Osteoblast (primary cell): ENCODE measurements around the gene LRP5. TPM values are rescaled to one million over a fixed set of nuclear protein-coding genes. Genes with fewer than 3 reads are reported as not detected.

ENCODE experiments used
- DNase-seq: peaks from one replicate; pipeline ENCODE4 v3.0.0; 2011; ENCODE audit warnings: low spot score, mixed read lengths; ENCODE audit not compliant: insufficient read length; ENCODE audit errors: missing footprints
- H2AFZ ChIP-seq: 2 replicates; pipeline ENCODE4 v1.6.0; 2011; ENCODE audit warnings: mild to moderate bottlenecking, low read length
- H3K27ac ChIP-seq: 2 replicates; pipeline ENCODE4 v1.5.1; 2011; ENCODE audit warnings: mild to moderate bottlenecking, low read depth, low read length, moderate library complexity
- H3K27me3 ChIP-seq: 2 replicates; pipeline ENCODE4 v1.6.0; 2012; ENCODE audit warnings: mild to moderate bottlenecking, control low read depth, inconsistent platforms, low read length, moderate library complexity; ENCODE audit not compliant: insufficient read depth
- H3K36me3 ChIP-seq: 2 replicates; pipeline ENCODE4 v1.5.1; 2011; ENCODE audit warnings: mild to moderate bottlenecking, low read length, control low read depth, moderate library complexity; ENCODE audit not compliant: insufficient read depth
- H3K4me1 ChIP-seq: 2 replicates; pipeline ENCODE4 v1.5.1; 2011; ENCODE audit warnings: mild to moderate bottlenecking, low read length, control low read depth, moderate library complexity; ENCODE audit not compliant: insufficient read depth
- H3K4me2 ChIP-seq: 2 replicates; pipeline ENCODE4 v1.6.0; 2011; ENCODE audit warnings: mild to moderate bottlenecking, low read length; ENCODE audit not compliant: insufficient read depth
- H3K4me3 ChIP-seq: fragments of 200-600 bp; sonication (generic); 3 replicates; pipeline ENCODE4 v1.5.1; 2012; ENCODE audit warnings: mild to moderate bottlenecking, low read length, inconsistent platforms; ENCODE audit not compliant: insufficient read depth
- H3K79me2 ChIP-seq: 2 replicates; pipeline ENCODE4 v1.6.0; 2012; ENCODE audit warnings: mild to moderate bottlenecking, low read length, control low read depth, inconsistent platforms; ENCODE audit not compliant: insufficient read depth
- H3K9me3 ChIP-seq: 2 replicates; pipeline ENCODE4 v1.5.1; 2011; ENCODE audit warnings: low read depth, low read length, control low read depth
- H4K20me1 ChIP-seq: 2 replicates; pipeline ENCODE4 v1.6.0; 2012; ENCODE audit warnings: mild to moderate bottlenecking, low read length, control low read depth; ENCODE audit not compliant: insufficient read depth
- CTCF ChIP-seq: IDR thresholded peaks from 2 replicates; pipeline ENCODE4 v1.5.1; 2011; ENCODE audit warnings: mild to moderate bottlenecking, low read depth, low read length, moderate library complexity; ENCODE audit errors: extremely low read depth
- total RNA-seq: library from RNA; depleted of rRNA; stranded (reverse); fragments of >200 nt; gene quantifications from 2 replicates; pipeline ENCODE4 v1.2.3, GENCODE V29; 2012

The LRP5 gene
- total RNA-seq, 1 donor: 16.3 TPM

GRCh38 chr11:68303982-68304780 lies 8.2 kb upstream of the LRP5 start:
- no peak overlapping the region for H3K27ac ChIP-seq
- H3K4me3 ChIP-seq: no peak overlapping the region
- no peaks in the 10 kb centered on the region for H3K27me3 ChIP-seq
- H3K36me3 ChIP-seq: no peaks in the 10 kb centered on the region
- no peaks in the 10 kb centered on the region for H3K4me1 ChIP-seq
- H3K4me2 ChIP-seq: no peak overlapping the region
- no peaks in the 10 kb centered on the region for H3K79me2 ChIP-seq
- H3K9me3 ChIP-seq: no peaks in the 10 kb centered on the region
- H4K20me1 ChIP-seq: no peaks in the 10 kb centered on the region
- TF ChIP-seq CTCF: no peak
- DNase-seq: peak; percentile 43
- no peak overlapping the region for H2AFZ ChIP-seq

DNA sequence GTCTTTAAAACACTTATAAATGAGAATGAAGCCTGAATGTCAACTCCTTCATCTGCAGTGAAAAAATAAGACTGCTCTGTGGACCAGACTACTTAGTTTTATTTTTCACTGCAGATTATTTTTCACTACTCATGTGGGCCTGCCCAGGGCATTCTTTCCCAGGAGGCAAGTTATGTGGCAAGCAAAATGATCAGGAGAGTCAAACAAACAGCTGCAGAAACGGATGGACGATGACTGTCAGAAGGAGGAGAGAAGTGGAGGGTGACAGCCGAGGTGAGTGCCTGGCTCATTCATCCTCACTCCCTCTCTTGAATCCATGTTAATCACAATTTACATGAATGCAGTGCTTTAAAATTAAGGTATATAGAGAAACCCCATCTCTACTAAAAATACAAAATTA lies 5.8 kb upstream of the LRP5 start:
- H3K4me1 ChIP-seq: no peaks in the 10 kb centered on the region
- DNase-seq: peak; percentile 75
- H4K20me1 ChIP-seq: no peaks in the 10 kb centered on the region
- no peak for TF ChIP-seq CTCF
- no peaks in the 10 kb centered on the region for H3K36me3 ChIP-seq
- H3K4me2 ChIP-seq: no peak overlapping the region
- no peaks in the 10 kb centered on the region for H3K9me3 ChIP-seq
- no peak overlapping the region for H2AFZ ChIP-seq
- H3K79me2 ChIP-seq: no peaks in the 10 kb centered on the region
- no peak overlapping the region for H3K27ac ChIP-seq
- H3K27me3 ChIP-seq: no peaks in the 10 kb centered on the region
- no peak overlapping the region for H3K4me3 ChIP-seq

GRCh38 chr11:68308068-68308467 lies 4.3 kb upstream of the LRP5 start:
- no peak for TF ChIP-seq CTCF
- no peaks in the 10 kb centered on the region for H4K20me1 ChIP-seq
- peak; percentile 69 for DNase-seq
- no peaks in the 10 kb centered on the region for H3K79me2 ChIP-seq
- no peaks in the 10 kb centered on the region for H3K27me3 ChIP-seq
- no peaks in the 10 kb centered on the region for H3K4me1 ChIP-seq
- H2AFZ ChIP-seq: no peak overlapping the region
- no peaks in the 10 kb centered on the region for H3K9me3 ChIP-seq
- no peak overlapping the region for H3K4me3 ChIP-seq
- no peak overlapping the region for H3K27ac ChIP-seq
- no peaks in the 10 kb centered on the region for H3K36me3 ChIP-seq
- no peak overlapping the region for H3K4me2 ChIP-seq

- Histone ChIP-seq H3K4me1 (peaks cover 13% of the 10 kb centered on the region), H3K36me3 (no peaks in the 10 kb centered on the region), H3K79me2 (peaks cover 3% of the 10 kb centered on the region), H3K4me2 (no peak overlapping the region), H4K20me1 (no peaks in the 10 kb centered on the region), H3K27ac (no peak overlapping the region), H3K9me3 (no peaks in the 10 kb centered on the region), H2AFZ (no peak overlapping the region), H3K4me3 (no peak overlapping the region), H3K27me3 (no peaks in the 10 kb centered on the region)
- DNase-seq: peak; percentile 65
- no peak for TF ChIP-seq CTCF
Measured at GRCh38 chr11:68309621-68310185, 2.7 kb upstream of the LRP5 start.
